GM21619 (cell line): ENCODE data around the gene EPB41L5.
"Not testable (repeated sequence)": the region's sequence is repeated elsewhere in the genome, so short reads cannot be mapped to it uniquely, and the experiment has no call there.

ENCODE experiments used
- ATAC-seq: cut with Tn5 transposase; IDR thresholded peaks from one replicate; pipeline ENCODE4 v1.9.1; 2021; ENCODE audit not compliant: unreplicated experiment

EPB41L5 gene

DNA sequence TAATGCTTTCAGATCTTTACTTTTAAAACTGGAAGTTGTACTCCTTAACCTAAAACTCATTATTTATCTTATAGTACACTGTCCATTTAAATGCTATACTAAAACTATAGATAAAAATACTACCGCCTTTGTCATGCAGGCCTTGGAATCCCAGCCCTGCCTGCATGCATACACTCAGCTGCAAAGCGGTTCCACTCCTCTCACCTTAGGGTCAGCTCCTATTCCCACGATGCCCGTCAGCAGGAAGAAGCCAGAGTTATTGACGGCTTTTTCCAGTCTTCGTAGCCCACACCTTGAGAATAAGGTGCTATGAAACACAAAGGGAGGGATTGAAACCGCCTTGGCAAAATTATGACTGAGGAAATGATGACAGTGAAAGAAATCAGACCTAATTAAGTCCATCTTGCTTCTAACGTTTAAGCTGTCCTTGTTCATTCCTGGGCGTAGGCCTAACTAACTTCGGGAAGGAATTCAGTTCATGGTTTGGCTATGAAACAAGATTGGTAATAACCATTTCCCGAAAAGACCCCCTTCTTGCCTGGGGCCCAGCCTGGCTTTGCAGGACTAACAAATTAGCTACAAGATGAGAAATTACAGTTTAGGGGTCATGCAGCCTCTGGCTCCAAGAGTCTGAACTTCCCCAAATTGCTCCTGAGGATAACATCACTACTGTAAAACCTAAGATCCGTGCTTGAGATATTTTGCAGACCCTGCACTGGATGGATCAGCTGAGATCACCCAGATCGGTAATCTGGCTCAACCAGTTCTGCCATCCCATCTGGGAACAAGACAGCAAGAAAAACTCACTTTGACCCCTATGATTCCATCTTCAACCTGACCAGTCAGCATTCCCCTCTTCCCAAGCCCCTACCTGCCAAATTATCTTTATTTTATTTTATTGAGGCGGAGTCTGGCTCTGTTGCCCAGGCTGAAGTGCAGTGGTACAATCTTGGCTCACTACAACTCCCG is 17.1 kb downstream of the EPB41L5 start:
- no peak for ATAC-seq

DNA sequence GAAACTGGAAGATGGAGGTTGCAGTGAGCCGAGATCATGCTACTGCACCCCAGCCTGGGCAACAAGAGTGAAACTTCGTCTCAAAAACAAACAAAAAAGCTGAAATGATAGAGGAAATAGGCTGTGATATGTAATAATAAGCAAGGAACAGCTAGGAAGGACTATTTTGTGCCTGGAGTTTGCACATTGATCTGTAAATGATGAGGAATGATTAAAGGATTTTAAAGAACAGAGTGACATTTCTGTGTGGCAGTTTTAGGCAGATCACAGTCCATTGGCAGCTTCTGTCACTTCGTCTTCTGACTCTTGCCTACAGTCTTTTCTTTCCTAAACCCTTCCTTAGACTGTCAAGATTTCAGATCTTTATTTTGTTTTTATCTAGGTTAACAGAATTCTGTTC is 19.4 kb downstream of the EPB41L5 start:
- no peak for ATAC-seq

DNA sequence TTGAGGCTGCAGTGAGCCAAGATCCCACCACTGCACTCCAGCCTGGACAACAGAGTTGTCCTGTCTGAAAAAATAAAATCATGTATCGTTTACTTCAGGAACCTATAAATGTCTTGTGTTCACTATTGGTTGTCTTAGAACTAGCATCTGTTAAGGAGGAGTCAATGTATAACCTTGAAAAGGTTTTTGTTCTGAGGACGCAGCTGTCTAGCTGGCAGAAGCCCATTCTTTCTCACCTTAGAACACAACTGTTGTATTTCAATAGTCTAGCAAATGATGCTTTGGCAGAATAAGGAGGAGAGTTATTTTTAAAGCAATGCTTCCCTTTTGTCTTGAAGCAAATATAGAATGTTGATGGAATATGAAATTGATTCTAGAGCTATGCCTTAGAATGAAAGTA is 21.1 kb downstream of the EPB41L5 start:
- no peak for ATAC-seq

DNA sequence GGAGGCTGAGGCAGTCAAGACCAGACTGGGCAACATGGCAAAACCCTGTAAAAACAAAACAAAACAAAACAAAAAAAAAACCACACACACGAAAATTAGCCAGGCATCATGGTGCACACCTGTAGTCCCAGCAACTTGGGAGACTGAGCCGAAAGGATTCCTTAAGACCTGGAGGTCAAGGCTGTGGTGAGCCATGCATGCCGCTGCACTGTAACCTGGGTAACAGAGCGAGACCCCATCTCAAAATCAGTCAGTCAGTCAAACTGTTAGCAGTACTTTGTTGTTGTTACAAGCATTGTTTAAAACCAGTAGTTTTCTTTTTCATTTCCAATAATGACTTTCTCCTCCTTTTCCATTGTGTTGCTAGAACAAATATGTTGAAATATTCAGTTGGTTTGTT is 21.7 kb downstream of the EPB41L5 start:
- ATAC-seq, result no peak

DNA sequence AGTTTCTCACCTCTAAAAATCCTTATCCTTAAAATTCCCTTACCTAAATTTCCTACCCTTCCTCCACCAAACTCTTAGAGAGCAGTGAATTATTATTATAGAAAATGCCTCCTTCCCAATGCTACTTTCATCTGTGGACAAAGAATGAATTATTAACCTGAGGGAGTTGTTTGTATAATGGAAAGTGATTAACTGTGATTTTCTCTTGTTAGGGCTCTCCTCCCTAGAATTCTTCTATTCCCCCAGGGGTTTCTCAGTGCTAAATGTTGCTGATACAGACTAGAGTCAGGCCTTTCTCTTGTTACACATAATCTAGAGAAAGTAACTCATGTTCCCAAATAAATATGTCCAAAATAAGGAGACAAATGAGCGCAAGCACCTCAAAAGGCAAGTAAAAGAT is 23.3 kb downstream of the EPB41L5 start:
- no peak for ATAC-seq

DNA sequence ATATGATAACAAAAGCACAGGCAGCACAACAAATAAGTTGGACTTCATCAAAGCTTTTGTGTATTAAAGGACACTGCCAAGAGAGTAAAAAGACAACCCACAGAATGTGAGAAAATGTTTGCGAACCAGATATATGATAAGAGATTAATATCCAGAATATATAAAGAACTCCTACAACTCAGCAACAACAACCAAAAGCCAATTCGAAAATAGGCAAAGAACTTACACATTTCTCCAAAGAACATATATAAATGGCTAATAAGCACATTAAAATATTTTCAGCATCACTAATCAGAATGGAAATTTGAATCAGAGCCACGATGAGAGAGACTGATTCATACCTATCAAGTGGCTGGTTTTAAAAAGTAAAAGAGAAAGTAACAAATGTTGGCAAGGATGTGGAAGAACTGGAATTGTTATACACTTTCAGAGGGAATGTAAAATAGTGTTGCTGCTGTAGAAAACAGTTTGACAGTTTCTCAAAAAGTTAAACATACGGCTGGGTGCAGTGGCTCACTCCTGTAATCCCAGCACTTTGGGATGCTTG is 25.2 kb downstream of the EPB41L5 start:
- no peak for ATAC-seq

DNA sequence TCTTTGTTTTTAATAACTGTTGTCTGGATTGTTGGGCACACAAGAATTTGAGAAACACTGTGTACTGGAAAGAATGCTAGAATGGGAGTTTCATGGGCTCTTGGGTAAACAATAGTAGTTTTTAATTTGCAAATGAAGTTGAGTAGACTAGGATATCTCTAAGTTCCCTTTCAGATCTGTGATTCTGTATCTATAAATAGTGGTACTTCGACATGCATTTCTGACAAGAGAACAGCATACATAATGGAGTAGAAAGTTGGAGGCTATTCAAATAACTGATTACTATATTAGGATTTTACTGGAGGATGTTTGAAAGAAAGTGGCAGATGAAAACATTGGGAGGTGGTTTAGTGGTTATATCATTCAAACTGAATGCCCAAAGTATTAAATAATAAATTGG is 29.5 kb downstream of the EPB41L5 start:
- no peak for ATAC-seq

DNA sequence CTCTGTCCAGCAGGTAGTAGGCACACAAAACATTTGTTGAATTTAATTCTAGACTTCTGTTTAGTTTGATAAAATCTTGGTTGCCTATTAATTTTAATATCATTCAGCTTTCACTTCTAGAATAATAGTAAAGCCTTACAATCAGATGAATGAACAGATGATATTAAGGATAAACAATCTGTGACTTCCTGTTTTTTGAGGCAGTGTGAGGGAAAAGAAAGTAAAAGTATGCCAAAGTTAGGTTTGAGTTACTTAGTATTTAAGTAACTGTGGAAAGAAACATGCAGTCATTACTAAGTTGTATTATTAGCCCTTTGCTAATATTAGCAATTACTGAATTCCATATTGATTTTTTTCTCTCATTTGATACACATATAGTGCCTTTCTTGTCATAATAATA is 31.5 kb downstream of the EPB41L5 start:
- ATAC-seq, result no peak

DNA sequence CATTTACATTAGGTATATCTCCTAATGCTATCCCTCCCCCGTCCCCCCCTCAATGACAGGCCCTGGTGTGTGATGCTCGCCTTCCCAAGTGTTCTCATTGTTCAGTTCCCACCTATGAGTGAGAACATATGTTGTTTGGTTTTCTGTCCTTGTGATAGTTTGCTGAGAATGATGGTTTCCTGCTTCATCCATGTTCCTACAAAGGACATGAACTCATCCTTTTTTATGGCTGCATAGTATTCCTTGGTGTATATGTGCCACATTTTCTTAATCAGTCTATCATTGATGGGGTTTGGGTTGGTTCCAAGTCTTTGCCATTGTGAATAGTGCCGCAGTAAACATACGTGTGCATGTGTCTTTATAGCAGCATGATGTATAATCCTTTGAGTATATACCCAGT is 32.9 kb downstream of the EPB41L5 start:
- not testable (repeated sequence) for ATAC-seq

DNA sequence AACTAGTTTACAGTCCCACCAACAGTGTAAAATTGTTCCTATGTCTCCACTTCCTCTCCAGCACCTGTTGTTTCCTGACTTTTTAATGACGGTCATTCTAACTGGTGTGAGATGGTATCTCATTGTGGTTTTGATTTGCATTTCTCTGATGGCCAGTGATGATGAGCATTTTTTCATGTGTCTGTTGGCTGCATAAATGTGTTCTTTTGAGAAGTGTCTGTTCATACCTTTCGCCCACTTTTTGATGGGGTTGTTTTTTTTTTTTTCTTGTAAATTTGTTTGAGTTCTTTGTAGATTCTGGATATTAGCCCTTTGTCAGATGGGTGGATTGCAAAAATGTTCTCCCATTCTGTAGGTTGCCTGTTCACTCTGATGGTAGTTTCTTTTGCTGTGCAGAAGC is 33.4 kb downstream of the EPB41L5 start:
- ATAC-seq, result not testable (repeated sequence)

DNA sequence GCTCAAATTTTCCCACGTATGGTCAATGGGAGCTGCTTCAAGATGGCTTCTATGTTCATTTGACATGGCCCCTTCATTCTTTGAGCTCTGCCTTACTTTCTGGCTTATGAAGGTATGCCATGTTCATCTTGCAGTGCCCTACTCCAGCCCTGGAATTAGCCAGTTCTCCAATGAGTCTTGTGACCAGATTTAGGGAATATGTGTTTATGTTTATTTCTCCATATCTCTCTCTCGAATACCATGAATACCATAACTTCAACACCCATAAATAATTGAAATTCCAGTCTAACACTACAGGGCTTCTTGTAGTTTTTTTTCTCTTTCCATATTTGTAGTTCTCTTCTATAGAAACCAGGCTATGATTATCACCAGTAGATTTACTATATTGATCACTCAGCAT is 39.7 kb downstream of the EPB41L5 start:
- no peak for ATAC-seq

DNA sequence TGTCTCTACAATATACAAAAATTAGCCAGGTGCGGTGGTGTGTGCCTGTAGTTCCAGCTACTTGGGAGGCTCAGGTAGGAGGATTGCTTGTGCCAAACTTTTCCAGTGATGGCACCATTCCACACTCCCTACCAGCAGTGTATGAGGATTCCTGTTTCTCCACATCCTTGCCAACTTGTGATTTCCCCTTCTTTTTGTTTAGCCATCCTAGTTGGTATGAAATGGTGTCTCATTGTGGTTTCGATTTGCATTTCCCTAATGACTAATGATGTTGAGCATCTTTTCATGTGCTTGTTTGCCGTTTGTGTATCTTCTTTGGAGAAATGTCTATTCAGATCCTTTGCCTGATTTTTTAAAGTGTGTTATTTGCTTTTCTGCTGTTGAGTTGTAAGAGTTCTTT is 41.0 kb downstream of the EPB41L5 start:
- ATAC-seq, result no peak

DNA sequence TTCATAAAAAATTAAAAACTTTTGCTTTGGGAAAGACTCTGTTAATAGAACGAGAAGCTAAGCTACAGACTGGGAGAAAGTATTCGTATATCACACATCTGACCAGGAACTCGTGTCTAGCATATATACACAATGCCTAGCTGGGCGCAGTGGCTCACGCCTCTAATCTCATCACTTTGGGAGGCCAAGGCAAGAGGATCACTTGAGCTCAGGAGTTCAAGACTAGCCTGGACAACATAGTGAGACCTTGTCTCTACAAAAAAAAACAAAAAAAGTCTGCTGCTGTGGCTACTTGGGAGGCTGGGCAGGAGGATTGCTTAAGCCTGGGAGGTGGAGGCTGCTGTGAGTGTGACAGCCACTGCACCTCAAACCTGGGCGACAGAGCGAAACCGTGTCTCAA is 46.6 kb downstream of the EPB41L5 start:
- no peak for ATAC-seq

DNA sequence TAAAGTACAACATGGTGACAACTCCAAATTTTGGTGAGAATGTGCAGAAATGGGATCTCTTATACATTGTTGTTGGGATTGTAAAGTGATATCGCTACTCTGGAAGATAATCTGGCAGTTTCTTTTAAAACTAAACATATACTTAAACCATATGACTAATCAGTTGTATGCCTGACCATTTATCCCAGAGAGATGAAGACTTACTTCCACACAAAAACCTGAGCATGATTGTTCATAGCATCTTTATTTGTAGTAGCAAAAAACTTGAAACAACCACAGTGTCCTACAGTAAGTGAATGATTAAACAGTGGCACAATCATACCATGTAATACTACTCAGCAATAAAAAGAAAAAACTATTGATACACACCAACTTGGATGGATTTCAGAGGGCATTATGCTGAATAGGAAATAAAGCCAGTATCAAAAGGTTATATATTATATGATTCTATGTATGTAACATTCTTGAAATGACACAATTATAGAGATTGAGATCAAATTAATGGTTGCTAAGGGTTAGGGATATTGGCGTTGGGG is 47.3 kb downstream of the EPB41L5 start:
- no peak for ATAC-seq

DNA sequence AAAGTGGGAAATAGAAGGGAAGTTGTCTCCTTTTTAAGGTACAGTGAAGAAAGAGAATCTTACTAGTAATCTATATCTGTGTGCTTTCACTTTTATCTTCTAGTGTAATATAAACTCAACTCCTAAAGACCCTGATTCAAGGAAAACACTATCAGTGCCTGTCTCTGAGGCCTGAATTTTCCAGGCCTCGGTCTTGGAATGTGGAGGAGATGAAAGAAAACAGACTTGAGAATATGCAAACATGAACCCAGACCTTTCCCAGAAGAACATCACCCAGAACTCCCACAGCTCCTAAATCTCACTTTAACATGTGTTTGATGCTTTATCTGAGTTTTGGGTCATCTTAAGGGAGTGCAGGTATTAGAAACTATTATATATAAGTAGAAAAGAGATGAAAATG is 51.8 kb downstream of the EPB41L5 start:
- no peak for ATAC-seq

DNA sequence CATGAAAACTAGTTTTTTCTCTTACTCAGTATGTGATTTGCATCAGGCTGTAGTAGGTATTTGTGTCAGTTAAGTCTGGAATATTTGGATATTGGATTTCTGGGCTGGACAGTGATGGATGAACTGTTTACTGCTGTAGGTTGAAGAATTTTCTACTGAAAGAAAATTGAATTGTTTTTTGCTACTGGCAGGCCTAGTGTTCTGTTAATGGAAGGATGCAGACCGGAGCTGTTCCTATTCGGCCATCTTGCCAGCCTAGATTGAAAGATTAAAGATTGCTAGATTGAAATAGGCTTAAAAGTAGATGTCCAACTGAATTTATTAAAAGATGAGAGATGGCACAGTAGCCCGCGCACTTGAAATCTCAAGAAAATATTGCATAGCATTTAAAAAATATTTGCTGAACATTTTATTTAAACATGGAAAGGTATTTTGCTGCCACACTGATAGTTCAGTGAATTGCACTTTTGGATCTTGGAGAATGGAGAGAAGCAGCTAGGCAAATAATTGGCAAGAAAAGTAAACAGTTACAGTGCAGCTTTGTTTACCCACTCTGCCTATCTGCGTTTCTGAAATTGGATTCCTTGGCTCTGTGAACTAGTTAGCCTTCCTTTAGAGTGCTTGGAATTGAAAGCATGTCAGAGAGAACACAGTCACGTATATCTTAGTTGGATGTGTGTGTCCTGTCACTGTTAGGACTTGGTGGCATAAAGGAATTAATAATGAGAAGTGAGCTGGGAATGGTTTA is 54.1 kb downstream of the EPB41L5 start:
- no peak for ATAC-seq

DNA sequence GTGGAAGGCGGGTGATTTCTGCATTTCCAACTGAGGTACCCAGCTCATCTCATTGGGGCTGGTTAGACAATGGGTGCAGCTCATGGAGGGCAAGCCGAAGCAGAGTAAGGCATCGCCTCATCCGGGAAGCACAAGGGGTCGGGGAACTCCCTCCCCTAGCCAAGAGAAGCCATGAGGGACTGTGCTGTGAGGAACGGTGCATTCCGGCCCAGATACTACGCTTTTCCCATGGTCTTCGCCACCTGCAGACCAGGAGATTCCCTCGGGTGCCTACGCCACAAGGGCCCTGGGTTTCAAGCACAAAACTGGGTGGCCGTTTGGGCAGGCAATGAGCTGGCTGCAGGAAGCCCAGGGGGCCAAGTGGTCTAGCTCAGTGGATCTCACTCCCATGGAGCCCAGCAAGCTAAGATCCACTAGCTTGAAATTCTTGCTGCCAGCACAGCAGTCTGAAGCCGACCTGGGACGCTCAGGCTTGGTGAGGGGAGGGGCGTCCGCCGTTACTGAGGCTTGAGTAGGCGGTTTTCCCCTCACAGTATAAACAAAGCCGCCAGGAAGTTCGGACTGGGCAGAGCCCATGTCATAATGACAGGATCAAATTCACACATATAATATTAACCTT is 55.3 kb downstream of the EPB41L5 start:
- not testable (repeated sequence) for ATAC-seq

DNA sequence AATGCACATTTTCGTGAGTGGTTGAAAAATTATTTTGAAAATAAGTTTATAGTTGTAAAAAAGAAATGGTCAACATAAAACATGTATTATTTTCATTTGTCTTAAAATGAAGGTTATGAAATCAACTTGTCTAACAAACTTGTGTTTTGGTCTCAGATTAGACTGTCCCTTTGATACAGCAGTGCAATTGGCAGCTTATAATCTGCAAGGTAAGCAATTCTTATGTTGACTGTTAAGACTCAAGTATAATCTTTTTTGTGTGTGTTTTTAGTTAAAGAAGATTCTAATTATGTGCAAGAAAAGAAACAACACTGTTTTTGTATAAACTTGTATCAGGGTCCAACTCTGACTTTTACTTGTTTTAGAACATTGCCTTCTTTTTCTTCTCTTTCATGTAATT is 62.7 kb downstream of the EPB41L5 start:
- ATAC-seq, result no peak

DNA sequence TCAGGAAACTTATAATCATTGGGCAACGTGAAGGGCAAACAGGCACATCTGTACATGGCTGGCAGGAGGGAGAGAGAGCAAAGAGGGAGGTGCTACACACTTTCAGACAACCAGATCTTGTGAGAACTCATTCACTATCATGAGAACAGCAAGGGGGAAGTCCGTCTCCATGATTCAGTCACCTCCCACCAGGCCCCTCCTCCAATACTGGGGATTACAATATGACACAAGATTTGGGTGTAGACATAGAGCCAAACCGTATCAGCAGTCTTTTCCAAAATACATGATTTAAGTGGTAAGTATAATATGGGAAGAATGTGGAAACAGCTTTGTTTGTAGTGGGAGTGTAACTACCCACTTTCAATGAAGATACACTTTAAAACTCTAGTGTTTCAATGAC is 65.0 kb downstream of the EPB41L5 start:
- ATAC-seq, result no peak

DNA sequence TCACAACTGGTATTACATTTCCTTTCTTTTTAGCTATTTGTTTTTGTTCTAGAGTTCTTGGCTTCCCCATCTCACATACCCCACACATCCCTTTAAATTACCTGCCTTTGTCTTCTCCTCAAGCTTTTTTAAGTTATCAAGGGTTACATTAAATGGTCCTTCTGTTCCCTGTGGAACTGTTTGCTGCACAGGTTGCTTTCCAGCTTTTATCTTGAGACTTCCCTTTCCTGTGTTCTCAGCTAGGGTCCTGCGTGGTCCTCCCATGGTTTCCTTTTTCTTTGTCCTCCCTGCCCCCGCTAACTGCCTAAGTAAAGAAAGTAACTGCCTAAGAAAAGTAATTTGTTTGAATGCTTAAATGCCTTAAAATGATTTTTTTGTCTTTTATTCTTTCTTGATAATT is 66.8 kb downstream of the EPB41L5 start:
- no peak for ATAC-seq

DNA sequence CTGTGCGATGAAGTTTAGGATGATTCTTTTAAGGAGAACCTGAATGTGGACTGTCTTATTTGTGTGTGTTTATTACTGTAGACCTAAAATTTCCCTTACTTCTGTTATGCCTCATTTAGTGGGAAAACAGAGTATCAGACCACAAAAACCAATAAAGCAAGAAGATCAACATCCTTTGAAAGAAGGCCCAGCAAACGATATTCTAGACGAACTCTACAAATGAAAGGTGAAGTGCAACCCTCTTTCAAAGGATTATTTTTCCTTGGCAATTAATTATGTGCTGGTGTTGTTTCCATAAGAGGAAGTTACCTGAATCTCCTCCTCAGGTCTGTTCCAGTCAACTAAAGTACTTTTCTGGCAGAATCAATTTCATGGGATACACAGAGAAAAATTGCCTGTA is 78.6 kb downstream of the EPB41L5 start:
- no peak for ATAC-seq
